GM06990 (cell line): ENCODE measurements around the gene OLIG3.

ENCODE experiments used
- DNase-seq: peaks from one replicate; pipeline ENCODE4 v3.0.0-alpha.2; 2011; ENCODE audit not compliant: insufficient read length; ENCODE audit errors: extremely low read depth
- H3K27me3 ChIP-seq: replicated peaks from 2 replicates; pipeline ENCODE4 v1.6.0; 2011; ENCODE audit warnings: low read length; ENCODE audit not compliant: control insufficient read depth, insufficient read depth
- H3K36me3 ChIP-seq: 2 replicates; pipeline ENCODE4 v1.5.1; 2011; ENCODE audit warnings: low read length; ENCODE audit not compliant: control insufficient read depth, insufficient read depth
- H3K4me3 ChIP-seq: replicated peaks from 2 replicates; pipeline ENCODE4 v1.5.1; 2011; ENCODE audit warnings: low read depth, mild to moderate bottlenecking, control low read depth, low read length
- TF ChIP-seq, protein P1 (sequence below): IDR thresholded peaks from 2 replicates; pipeline ENCODE4 v1.5.1; 2011; ENCODE audit warnings: low read length, control low read depth, mild to moderate bottlenecking, inconsistent platforms; ENCODE audit not compliant: insufficient read depth, poor library complexity, severe bottlenecking

Gene OLIG3

DNA sequence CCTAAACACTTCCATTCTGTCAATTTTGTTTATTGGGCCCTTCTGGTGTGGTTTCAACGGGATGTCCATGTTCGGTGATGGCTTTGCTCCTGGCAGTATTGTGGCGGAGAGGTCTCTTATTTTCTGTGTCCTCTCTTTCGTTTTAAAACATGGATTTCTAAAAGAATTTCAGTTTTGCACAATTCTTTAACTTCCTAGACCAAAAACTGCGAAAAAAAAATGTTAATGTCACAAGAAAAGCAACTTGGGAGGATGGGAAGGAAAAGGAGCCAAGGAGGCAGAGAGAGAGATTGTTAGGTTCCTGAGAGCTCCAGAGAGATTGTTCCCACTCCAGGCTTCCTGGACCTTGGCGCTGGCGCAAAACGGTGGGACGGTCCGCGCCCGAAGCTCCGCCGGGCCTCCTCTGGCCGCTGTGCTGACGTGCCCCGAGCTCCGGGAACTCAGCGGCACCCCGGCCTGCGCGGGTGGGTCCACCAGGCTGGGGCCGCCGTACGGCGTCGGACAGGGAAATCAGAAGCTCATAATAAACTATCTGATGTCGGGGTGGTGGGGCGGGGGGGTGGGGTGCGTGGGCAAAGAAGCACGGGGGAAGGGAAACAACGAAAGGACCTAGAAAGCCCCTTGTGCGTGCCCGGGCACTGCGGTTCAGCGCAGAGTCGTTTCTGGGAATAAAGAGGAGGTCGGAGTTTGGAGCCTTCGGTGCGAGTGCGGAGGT lies 951 bp upstream of the OLIG3 start:
- TF ChIP-seq, protein P1, sequence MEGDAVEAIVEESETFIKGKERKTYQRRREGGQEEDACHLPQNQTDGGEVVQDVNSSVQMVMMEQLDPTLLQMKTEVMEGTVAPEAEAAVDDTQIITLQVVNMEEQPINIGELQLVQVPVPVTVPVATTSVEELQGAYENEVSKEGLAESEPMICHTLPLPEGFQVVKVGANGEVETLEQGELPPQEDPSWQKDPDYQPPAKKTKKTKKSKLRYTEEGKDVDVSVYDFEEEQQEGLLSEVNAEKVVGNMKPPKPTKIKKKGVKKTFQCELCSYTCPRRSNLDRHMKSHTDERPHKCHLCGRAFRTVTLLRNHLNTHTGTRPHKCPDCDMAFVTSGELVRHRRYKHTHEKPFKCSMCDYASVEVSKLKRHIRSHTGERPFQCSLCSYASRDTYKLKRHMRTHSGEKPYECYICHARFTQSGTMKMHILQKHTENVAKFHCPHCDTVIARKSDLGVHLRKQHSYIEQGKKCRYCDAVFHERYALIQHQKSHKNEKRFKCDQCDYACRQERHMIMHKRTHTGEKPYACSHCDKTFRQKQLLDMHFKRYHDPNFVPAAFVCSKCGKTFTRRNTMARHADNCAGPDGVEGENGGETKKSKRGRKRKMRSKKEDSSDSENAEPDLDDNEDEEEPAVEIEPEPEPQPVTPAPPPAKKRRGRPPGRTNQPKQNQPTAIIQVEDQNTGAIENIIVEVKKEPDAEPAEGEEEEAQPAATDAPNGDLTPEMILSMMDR: no peak
- no peak for DNase-seq
- no peak overlapping the region for H3K4me3 ChIP-seq
- peaks cover 8% of the 10 kb centered on the region for H3K27me3 ChIP-seq
- no peaks in the 10 kb centered on the region for H3K36me3 ChIP-seq

DNA sequence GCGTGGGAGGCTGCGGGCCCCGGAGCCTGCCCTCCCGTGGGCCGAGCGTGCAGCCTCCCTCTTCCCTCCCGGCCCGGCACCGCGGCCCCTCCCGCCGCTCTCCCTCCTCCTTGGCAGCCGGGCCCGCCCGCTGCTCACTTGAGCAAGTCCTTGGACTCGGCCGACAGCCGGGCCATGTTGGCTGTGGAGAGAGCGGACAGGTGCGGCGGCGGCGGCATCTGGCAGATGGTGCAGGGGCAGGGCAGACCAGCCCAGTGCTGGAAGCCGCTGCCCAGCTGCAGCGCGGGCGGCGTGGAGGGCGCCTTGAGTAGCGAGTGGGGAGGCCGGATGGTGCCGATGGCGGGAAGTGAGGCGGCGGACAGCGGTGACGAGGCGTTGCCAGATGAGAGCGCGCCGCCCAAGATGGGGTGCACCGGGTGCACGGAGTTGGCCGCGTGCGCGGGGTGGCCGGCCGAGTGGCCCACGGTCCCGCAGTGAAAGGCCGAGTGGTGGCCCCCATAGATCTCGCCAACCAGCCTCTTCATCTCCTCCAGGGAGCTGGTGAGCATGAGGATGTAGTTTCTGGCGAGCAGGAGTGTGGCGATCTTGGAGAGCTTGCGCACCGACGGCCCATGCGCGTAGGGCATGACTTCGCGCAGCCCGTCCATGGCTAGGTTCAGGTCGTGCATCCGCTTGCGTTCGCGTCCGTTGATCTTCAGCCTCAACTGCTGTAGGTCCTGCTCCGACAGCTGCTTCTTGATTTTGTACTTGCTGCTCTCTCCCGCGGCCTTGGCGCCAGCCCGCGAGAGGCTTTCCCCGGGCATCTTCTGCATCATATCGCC lies 766 bp downstream of the OLIG3 start:
- peaks cover 8% of the 10 kb centered on the region for H3K27me3 ChIP-seq
- H3K36me3 ChIP-seq: no peaks in the 10 kb centered on the region
- no peak overlapping the region for H3K4me3 ChIP-seq
- TF ChIP-seq, protein P1: no peak
- DNase-seq: no peak

DNA sequence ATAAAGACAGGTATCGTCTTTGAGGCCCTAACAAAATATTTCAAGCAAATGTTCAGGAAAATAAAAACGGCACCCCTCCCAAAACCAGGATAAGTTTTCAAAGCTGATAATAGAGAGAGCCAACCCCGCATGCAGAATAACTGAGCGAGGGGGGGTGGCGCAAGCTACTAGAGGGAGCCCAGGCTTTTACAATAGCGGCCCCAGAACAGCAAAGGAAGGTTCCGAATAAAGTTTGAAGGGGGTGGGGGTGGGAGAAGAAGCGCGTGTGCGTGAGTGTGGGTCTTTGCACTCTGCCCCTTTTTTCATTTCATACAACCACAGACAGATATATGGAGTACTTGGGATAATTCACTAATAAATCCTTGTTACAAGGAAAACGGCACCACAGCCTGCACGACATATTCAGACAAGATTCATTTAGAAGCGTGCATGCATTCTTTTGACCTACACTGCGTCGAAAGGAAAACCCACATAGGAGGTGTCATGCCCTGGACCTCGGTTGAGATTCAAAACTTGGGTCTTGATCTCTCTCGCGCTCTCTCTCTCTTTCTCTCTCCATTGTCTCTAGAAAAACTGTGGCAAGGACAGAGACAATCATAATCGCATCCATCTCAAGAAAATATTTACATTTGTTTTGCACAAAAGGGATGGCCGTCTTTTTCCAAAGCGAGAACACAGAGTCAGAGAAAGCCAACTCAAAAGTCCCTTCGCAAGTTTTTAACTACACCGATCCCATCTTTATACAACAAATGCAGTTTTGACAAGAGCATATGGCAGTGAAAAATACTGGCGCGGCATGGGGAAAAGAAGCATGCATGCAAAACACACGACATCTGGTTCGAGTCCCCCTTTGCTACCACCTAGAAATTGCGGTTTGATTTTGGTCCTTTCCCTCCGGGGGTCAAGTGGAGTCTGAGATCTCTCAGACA lies 1.6 kb downstream of the OLIG3 start:
- TF ChIP-seq, protein P1: no peak
- Histone ChIP-seq H3K27me3 (peaks cover 8% of the 10 kb centered on the region), H3K36me3 (no peaks in the 10 kb centered on the region), H3K4me3 (no peak overlapping the region)
- DNase-seq: no peak

DNA sequence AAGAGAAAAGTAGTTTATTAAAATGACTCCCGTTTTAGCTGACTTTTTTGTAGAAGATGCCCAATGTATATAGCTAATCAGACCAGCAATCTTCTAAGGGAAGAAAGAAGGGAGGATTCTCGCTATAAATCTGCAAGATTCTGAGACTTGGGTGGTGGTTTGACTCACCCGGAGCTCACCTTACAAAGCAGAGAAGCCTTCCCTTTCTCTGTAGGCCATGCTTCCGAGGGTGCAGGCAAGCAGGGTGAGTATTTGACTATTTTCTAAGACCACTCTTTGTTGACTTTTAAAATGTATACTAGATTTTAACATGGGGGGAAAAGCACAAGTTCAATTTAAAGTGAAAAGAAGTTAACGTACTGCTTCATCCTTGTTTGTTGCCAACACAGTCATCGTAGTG lies 2.7 kb downstream of the OLIG3 start:
- TF ChIP-seq, protein P1: no peak
- Histone ChIP-seq H3K4me3 (no peak overlapping the region), H3K27me3 (peaks cover 8% of the 10 kb centered on the region), H3K36me3 (no peaks in the 10 kb centered on the region)
- DNase-seq: no peak

DNA sequence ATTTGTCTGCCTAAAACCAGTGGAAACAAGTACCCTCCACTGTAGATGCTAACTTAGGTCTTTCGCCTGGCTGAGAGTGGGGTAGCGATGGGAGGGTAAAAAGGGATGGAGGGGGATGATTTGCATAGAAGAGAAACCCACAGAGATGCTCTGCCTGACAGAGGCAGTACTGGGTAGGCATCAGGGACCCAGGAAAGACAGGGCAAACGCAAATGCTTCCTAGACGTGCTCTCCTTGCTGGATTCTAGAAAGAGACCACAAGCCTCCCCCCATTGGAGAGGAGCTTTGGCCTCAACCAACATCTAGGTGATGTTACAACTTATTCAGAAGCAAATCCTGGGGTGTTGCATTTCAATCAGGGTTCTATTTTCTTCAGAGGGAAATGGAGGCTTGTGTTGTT lies 3.2 kb downstream of the OLIG3 start:
- Histone ChIP-seq H3K36me3 (no peaks in the 10 kb centered on the region), H3K4me3 (no peak overlapping the region), H3K27me3 (peaks cover 6% of the 10 kb centered on the region)
- TF ChIP-seq, protein P1: no peak
- no peak for DNase-seq
